GM19455 (cell line): ENCODE results near the gene SST.
"Not testable (repeated sequence)": the region's sequence is repeated elsewhere in the genome, so short reads cannot be mapped to it uniquely, and the experiment has no call there.

ENCODE experiments used
- ATAC-seq: cut with Tn5 transposase; IDR thresholded peaks from one replicate; pipeline ENCODE4 v1.9.1; 2021; ENCODE audit not compliant: unreplicated experiment

The SST gene

DNA sequence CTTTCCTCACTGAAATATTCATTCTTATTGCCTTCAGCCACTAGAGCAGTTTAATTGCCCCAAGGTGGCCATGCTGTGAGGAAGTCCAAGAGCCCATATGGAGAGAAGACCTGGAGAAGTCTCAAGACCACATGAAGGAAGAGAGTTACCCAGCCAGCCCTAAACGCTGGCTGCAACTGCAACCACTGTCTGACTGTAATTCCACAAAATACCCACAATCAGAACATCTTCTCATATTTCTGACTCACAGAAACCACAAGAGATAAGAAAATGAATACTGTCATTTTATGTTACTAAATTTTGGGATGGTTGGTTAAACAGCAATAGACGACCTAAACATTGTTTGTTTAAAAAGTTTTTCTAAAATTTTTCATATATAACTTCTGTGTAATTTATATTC is 14.7 kb upstream of the SST start:
- no peak for ATAC-seq

DNA sequence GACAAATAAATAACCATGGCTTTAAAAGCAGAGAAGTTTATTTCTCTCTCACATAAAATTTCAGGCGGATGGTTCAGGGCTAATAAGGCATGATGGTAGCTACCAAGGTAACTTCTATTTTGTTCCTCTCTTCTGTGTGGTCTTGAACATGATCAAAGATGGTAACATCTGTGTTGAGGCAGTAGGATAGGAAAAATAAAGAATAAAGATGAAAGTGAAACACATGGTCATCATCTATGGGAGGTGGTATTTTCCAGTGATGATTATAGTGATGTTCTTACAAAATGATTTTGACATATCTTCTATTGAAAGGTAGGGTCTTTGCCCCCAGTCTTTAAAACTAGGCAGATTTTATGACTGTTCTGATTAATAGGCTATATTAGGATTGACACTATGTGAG is 14.2 kb upstream of the SST start:
- ATAC-seq, result no peak

DNA sequence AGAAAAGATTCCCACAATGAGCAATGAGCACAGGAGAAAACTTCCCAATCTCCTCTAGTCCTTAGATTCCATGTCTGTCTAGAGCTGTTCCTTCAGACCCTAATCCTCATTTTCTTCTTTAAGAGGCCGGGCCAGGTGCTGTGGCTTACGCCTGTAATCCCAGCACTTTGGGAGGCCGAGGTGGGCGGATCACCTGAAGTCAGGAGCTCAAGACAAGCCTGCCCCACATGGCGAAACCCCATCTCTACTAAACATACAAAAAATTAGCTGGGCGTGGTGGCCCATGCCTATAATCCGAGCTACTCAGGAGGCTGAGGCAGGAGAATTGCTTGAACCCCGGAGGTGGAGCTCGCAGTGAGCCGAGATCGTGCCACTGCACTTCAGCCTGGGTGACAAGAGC is 11.6 kb upstream of the SST start:
- ATAC-seq, result not testable (repeated sequence)

DNA sequence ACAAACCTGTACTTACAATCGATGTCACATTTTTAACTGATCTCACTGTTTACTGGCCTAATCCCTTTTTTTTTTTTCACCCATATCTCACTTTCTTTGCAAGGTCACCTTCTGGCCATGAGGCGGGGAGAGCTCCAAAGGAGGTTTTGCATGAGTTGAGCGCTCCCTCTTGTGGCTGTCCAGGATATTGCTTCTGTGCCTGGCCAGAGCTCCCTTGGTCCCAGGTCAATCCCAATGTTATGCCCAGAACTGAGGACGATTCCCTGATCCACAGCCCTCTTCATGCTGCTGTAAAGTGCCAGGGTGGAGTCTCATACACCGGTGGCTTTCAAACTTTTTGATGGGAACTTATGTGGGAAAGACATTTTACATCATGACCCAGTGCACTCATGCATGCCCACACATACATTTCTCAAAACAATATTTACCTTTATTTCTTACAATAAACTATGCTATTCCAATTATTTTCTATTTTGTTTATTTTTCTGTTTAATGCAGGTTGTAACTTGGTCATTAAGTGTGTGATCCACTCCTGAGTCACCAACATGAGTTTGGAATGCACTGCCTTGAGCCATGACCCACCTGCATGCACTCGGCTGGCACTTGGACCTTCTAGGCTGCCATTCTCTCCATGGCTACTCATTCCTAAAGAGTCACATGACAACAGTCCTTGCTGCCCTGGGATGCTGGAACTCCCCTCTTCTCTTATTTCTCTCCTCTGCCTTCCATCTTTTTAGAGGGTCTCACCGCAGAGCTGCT is 9.6 kb upstream of the SST start:
- ATAC-seq, result peak; percentile 61

DNA sequence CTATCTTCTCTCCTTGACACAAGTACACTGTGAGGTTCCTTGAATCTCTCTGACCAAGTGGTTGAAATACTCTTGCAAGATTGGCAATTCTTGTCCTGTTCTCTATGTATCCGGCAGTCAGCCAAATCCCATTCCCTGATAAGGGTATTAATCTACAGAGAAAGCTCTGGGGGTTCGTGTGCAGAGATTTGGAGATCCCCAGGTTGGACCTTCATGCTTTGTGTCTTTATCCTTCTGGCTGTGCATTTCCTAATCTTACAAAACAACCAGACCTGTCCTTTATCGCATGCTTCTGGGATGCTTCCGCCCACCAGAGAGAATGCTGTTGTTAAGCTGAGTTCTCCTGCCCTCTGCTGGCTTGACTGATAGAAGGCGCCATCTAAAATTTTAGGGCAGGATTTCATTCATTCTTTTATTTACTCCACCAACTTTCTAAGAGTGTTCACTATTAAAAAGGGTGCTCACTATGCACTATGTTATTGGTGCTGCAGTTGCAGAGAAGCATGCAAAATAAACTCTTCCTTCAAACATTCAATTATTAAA is 8.6 kb upstream of the SST start:
- no peak for ATAC-seq

DNA sequence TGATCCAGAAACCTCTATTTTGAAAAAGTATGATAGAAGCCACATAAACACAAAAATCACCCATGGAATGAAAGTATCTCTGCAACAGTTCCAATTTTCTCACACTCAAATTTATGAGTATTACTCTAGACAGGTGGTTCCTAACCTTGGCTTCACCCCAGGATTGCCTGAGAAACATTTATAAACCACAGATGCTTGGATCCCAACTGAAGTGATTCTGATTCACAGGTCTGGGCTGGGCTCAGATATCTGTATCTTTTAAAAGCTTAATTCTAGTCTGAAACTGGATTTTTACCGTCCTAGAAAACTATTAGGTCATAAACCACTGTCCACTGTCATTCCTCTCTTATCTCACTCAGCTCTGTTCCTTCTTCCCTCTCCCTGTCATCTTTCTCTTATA is 7.4 kb upstream of the SST start:
- no peak for ATAC-seq

DNA sequence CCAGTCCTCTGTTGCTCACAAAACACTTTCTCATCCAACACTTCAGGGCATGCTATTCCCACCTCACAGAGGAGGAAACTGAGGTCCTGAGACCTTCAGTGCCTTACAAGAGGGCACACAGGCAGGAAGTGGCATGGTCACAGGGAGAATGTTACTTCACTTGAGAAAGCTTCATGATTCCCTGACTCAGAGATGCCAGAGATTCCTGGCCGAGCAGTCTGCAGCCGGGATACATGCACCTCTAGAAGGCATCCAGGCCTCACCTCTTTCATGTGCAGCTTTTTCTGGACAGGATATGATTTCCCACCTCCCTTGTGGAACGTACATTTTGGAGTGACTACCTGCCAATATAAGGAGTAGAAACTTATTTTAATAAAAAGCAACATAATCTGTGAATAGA is 2.8 kb upstream of the SST start:
- no peak for ATAC-seq

DNA sequence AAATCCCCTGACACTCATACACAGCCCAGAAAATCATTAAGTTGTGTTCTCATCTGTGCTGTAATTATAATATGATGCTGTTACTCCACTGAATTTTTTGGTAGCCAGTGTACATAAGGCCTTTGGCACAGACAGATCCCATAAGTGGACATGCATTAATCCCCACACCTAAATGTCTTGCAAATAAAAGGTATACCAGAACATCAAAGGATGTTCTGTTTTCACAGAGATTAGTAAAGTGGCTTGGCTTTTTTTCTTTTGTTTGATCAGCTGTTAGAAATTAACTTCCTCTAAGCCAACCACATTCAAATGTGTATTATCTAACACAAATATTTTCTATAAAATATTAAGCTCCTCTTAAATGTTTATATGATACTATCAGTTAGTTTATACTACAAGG is 2.7 kb downstream of the SST start:
- no peak for ATAC-seq

DNA sequence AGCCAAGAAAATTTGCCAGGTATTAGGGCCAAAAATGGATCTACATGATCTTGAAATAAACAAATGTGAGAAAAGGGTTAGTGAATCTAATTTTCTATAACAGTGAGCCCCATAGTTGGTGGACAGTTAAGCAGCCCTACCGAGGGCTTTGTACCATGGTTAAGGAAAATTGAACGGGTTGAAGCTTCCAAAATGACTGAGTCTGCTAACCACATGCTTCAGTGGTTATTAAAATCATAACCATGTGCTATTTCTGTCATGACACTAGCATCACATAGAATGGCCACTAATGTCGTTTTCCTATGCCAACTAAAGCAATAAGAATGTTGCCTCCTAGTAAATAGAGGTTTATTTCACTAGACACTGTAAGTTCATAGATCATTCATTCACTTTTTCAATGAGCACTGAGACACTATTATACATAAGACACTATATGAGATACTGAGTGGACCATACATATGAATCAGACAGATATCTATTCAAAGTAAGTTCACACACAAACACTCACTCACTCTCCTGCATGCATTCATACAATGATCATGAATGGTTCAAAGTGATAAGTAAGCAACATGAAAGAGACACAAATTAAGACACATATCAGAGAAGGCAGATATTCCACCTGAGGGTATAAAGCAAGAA is 4.3 kb downstream of the SST start:
- no peak for ATAC-seq

DNA sequence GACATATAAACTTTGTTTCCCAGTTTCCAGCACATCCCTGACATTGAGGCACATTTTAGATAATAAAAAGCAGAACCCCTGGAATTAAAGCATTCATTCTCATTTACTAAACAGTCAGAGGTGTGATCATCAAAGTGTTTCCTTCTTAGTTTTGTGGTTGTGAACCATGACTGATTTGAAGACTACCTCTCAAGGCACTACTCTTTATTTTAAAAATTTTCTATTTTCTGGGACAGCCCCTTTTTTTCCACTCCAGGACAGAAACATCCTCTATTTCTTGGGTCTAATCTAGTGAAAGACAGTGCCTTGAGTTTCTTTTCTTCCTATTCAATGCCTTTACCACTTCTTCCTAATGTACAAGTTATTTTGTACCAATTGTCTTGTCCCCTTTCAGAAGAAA is 5.2 kb downstream of the SST start:
- no peak for ATAC-seq

DNA sequence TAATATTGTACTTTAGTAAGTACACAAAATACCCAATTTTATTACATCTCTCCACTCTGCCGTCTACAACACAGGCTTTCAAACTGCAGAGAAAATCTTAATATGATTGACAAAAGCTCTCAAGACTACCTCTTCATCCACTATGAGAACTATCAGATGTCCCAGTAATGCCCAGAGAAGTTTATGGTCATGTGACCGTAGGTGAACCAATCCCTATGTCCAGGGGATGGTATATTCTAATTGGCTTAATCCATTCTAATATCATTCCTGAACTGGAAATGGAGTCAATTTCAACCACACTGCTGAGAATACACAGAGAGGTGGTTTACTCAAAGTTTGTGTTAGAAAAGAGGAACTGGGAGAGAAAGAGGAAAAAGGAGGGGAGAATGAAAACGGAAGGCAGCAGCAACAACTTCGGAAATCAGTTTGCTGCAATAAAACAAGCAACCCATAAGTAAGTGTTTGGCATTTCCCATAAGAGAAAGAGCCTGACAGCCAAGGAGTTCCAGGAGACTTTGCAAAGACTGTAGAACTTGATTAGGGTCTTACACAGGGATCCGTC is 7.3 kb downstream of the SST start:
- ATAC-seq, result no peak

DNA sequence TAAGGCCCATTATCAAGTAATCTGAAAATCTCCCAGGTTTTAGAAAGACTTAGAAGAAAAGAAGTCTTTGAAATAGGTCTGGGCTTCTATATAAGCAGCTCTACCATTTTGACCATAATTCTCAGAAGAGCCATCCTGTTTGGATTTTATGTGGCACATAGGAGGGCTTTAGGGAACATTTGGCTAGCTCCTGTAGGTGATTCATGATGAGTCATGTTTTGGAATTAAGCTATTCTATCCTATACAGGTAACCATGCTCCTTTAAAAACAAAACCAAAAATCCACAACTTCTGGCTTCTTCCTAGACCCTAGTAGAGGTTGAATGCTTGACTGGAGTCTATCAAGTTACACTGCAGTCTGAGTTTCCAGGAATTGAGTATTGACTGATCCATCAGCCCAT is 8.9 kb downstream of the SST start:
- ATAC-seq, result no peak

DNA sequence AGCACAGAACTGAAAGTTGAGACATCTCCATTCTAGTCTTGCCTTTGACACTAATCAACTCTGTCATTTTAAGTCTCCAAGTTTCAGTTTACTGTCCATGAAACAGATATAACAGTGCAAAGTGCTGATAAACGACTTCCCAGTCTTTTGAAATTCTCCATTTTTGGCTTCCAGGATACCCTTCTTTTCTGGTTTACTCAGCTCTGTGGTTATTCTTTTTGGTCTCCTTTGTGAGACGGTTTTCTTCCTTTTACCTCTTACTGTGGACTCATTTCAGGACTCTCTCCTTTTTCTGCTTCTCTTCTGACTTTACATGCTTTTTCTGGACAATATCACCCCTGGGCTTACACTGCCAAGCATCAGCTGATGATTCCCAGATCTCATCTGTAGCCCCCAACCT is 18.9 kb downstream of the SST start:
- no peak for ATAC-seq

DNA sequence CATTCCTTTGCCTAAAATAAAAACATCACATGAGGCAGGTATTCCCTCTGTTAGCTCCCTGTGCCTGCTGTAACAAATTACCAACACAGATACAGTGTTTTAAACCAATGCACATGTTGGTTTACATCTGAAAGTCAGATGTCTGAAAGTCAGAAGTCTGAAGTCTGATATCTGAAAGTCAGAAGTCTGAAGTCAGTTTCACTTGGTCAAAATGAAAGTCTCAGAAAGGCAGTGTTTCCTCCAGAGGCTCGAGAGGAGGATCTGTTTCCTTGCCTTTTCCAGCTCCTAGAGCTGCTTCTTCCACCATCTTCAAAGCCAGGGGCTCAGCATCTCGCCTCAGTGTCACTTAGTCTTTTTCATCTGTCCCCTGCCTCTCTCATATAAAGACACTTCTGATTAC is 22.0 kb downstream of the SST start:
- peak; percentile 98 for ATAC-seq

DNA sequence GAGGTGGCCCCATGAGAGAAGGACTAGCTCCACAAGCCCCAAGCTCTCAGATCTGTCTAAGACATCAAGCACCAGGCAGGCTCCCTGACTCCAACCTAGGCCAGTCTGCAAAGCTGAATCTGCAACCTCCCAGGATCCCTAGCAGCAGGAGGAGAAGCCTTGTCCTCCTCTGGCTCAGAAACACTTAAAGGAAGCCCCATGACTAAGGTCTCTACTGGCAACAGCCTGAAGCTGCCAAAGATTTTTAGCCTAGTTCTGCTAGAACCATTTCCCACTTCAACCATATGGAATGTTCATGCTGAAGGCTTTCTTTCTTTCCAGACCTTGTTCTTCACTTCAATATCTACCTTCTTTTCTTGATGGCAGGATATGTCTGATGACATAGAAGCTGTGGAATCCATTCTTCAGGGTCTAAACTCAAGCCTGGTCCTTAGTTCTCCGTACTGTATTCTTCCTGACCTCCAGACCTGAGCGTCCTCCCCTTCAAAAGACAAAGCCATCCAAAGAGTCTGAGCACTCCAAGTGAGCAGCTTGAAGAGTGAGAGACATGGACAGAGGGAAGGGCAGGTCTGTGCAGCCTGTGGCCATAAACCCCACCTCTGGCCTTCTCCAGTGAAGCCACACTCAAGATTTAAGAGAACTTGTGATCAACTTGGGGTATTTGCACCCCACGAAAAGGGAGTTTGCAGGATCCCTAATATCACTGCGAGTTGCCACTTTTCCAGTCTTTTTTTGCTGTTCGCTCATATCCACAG is 23.1 kb downstream of the SST start:
- ATAC-seq, result no peak

DNA sequence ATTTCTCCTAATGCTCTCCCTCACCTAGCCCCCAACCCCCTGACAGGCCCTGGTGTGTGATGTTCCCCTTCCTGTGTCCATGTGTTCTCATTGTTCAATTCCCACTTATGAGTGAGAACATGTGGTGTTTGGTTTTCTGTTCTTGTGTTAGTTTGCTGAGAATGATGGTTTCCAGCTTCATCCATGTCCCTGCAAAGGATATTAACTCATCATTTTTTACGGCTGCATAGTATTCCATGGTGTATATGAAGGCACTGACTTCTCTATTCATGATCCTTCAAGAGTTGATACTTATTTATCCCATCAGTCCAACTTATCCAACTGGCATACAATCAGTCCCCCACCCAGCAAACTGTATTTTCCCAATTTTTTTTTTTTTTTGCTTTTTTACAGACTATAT is 24.8 kb downstream of the SST start:
- ATAC-seq, result not testable (repeated sequence)

DNA sequence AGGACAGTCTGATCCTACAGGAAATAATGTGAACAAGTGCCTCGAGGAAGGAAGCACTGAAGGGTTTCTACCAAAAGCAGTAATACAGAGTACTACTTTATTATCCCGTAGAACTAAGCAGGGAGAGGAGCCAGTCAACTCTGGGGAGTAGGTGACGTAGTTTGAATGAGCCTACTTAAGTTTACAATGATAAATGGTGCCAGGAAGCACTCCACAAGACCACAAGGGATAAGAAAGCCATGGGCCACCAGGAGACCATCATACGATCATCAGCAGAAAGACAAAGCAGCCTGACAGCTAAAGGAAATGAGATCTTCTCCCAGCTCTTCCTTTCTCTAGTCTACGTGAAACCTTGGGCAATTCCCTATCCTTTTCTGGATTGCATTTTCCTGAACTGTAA is 27.3 kb downstream of the SST start:
- ATAC-seq, result no peak

DNA sequence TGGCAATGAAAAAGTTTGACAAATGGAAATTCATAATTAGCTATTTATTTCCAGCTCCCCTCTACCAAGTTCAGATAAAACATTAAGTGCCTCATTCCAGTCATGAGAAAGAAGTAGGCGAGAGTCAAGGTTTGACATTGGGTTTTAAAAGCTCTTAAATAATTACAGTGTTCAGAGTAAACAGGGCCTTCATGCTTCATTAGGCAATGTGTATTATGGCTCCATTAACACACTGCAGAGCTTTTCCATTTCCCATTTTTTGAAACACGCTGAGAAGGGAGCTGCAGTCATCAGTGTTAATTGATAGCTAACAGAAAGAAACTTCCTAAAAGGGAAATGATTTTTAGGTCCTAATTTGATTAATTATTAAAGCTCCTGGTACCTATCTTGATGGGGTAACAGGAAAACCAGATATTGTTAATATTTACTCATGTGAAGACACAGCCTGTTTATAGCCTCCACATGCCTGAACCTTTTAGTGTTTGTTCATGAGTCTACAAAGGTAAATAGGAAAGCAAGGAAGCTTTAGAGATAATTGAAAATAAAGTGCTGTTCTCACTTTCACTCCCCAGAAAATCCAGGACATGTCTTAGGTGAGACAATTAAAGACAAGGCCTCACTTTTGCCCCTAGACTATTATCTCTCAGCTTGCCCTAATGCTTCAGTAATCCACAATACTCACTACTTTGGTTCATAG is 28.7 kb downstream of the SST start:
- no peak for ATAC-seq

DNA sequence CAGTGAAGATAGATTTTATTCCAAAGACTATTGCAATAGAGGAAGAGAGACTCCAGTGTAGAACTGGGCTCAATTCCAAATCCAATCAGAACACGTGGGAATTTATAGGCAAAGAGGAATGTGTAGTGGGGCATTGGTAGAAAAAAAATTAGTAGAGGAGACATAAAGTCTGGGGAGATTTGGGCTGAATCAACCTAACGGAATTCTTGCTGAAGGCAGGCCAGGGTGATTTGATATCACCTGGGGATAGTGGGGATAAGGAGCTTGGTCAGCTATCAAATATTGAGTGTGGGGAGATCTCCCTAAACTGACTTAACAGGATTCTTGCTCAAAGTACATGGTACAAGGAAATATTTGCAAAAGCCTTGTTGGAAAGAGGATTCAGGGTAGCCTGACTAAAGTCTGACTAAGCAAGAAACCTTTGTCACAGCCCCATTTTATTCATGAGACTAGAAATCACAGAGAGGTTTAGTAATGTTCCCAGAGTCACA is 29.6 kb downstream of the SST start:
- ATAC-seq, result no peak

DNA sequence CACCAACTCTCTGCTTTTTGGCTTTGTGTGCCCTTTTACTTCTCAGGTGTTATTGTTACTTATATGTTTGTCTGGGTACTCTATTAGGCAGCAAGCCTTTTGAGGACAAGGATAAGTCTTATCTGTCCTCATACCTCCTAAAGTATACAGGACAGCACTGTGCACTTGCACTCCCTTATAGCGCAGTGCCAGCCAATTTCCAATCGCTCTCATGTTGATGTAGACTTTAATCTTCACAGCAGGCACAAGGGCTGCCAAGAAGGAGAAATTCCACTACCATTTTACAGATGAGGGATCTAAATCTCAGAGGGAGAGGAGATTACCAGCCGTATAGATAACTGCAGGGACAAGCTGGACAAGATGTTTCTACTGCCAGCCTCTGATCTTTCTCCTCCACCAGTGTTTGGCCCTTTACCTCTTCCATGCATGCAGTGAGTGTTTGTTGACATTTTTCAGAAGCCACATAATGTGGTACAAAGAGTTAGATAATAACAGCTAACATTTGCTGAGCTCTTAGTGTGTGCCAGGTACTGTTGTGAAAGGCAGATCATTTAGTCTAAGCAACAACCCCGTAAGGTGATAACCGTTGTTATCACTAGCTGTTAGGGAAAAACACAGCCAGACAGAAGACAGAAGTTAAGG is 30.1 kb downstream of the SST start:
- ATAC-seq, result no peak
